HepG2 (cell line): Measurements from ENCODE around the gene NTN4. TPM values are rescaled to one million over a fixed set of nuclear protein-coding genes. Genes with fewer than 3 reads are reported as not detected.

Experiments
- BCL6 ChIP-seq: IDR thresholded peaks from 2 replicates; pipeline ENCODE4 v1.6.1; 2016; ENCODE audit warnings: missing genetic modification reagents, missing compliant biosample characterization
- CBFB ChIP-seq: sonication (generic); formaldehyde crosslinking; IDR thresholded peaks from 2 replicates; pipeline ENCODE4 v1.4.0; 2020; ENCODE audit warnings: missing genetic modification reagents
- CEBPG ChIP-seq: IDR thresholded peaks from 2 replicates; pipeline ENCODE4 v1.6.1; 2016
- FOXJ3 ChIP-seq: sonication (generic); formaldehyde crosslinking; IDR thresholded peaks from 2 replicates; pipeline ENCODE4 v1.4.0; 2020; ENCODE audit warnings: missing genetic modification reagents, mild to moderate bottlenecking, borderline replicate concordance
- GATAD2A ChIP-seq: IDR thresholded peaks from 2 replicates; pipeline ENCODE4 v1.6.1; 2016
- GFI1 ChIP-seq: sonication (generic); formaldehyde crosslinking; IDR thresholded peaks from 2 replicates; pipeline ENCODE4 v1.5.0; 2020; ENCODE audit warnings: missing genetic modification reagents, mild to moderate bottlenecking, borderline replicate concordance
- HDAC2 ChIP-seq: sonication (generic); formaldehyde crosslinking; IDR thresholded peaks from 2 replicates; pipeline ENCODE4 v1.4.0; 2020; ENCODE audit warnings: missing genetic modification reagents
- IRF2 ChIP-seq: IDR thresholded peaks from 2 replicates; pipeline ENCODE4 v1.6.1; 2018; ENCODE audit warnings: missing genetic modification reagents, missing compliant biosample characterization
- KDM1A ChIP-seq: IDR thresholded peaks from 2 replicates; pipeline ENCODE4 v1.6.1; 2016; ENCODE audit warnings: missing compliant biosample characterization
- KLF9 ChIP-seq: IDR thresholded peaks from 2 replicates; pipeline ENCODE4 v1.6.1; 2016; ENCODE audit warnings: low read depth
- MAZ ChIP-seq, 2 experiments: sonication (generic) in 1 of 2; formaldehyde crosslinking in 1 of 2; IDR thresholded peaks; 2 replicates each; pipeline versions ENCODE4 v1.5.0 to v1.6.1; 2012 to 2020; ENCODE audit warnings: low read depth in 2 of 2, mild to moderate bottlenecking in 2 of 2, borderline replicate concordance in 1 of 2, improper control_type of control experiment in 1 of 2, low read length in 1 of 2, missing genetic modification reagents in 1 of 2, moderate library complexity in 1 of 2
- MED1 ChIP-seq: sonication (generic); formaldehyde crosslinking; IDR thresholded peaks from 2 replicates; pipeline ENCODE4 v1.4.0; 2020; ENCODE audit warnings: missing genetic modification reagents
- NR2F1 ChIP-seq, 2 experiments: fragments of 450-650 bp in 1 of 2; formaldehyde crosslinking in 1 of 2; IDR thresholded peaks; 2 replicates each; pipeline versions ENCODE4 v1.5.0 to v1.6.1; 2016 to 2020; ENCODE audit warnings: mild to moderate bottlenecking in 1 of 2, missing compliant biosample characterization in 1 of 2, missing genetic modification reagents in 1 of 2, moderate library complexity in 1 of 2
- RARA ChIP-seq: IDR thresholded peaks from 2 replicates; pipeline ENCODE4 v1.6.1; 2016; ENCODE audit warnings: missing genetic modification reagents, missing compliant biosample characterization
- RERE ChIP-seq: IDR thresholded peaks from 2 replicates; pipeline ENCODE4 v1.6.1; 2016; ENCODE audit warnings: low read depth, missing genetic modification reagents, missing compliant biosample characterization
- SIX1 ChIP-seq: sonication (generic); formaldehyde crosslinking; IDR thresholded peaks from 2 replicates; pipeline ENCODE4 v1.4.0; 2020; ENCODE audit warnings: missing genetic modification reagents, borderline replicate concordance
- SKI ChIP-seq: fragments of 450-650 bp; IDR thresholded peaks from one replicate; pipeline ENCODE4 v1.6.1; 2018; ENCODE audit warnings: mild to moderate bottlenecking; ENCODE audit not compliant: partially characterized antibody
- TBX2 ChIP-seq: sonication (generic); formaldehyde crosslinking; IDR thresholded peaks from 2 replicates; pipeline ENCODE4 v1.5.0; 2020; ENCODE audit warnings: missing genetic modification reagents, mild to moderate bottlenecking, borderline replicate concordance
- ZBTB34 ChIP-seq: sonication (generic); formaldehyde crosslinking; IDR thresholded peaks from 2 replicates; pipeline ENCODE4 v1.8.0; 2022; ENCODE audit warnings: mild to moderate bottlenecking, missing genetic modification reagents
- ZFP37 ChIP-seq: sonication (generic); formaldehyde crosslinking; IDR thresholded peaks from 2 replicates; pipeline ENCODE4 v1.4.0; 2020; ENCODE audit warnings: missing genetic modification reagents, borderline replicate concordance
- ZNF644 ChIP-seq: IDR thresholded peaks from 2 replicates; pipeline ENCODE4 v1.6.1; 2016; ENCODE audit warnings: low read depth
- ZNF784 ChIP-seq: sonication (generic); formaldehyde crosslinking; IDR thresholded peaks from 2 replicates; pipeline ENCODE4 v1.5.1; 2020; ENCODE audit warnings: missing genetic modification reagents, mild to moderate bottlenecking, borderline replicate concordance
- ZNF883 ChIP-seq: sonication (generic); formaldehyde crosslinking; IDR thresholded peaks from 2 replicates; pipeline ENCODE4 v1.5.1; 2020; ENCODE audit warnings: mild to moderate bottlenecking, missing genetic modification reagents; ENCODE audit errors: not compliant biosample characterization
- polyA plus RNA-seq, 8 experiments: library from polyadenylated mRNA; depleted of rRNA in 3 of 8; stranded (reverse) in 7 of 8; unstranded in 1 of 8; fragments of >200 nt; fragmentation: Illumina TruSeq in 4 of 8; extraction: Trizol in 4 of 8; gene quantifications; 2 replicates each; pipeline versions ENCODE4 v1.2.1 to v1.2.3, GENCODE V29; 2011 to 2016; ENCODE audit warnings: low read depth in 4 of 8, missing spikeins in 1 of 8, mixed read lengths in 1 of 8; ENCODE audit not compliant: insufficient read depth in 1 of 8
- total RNA-seq, 5 experiments: library from RNA; depleted of rRNA; stranded (reverse); fragments of >200 nt; fragmentation: Illumina TruSeq; extraction: Trizol; gene quantifications; 2 replicates each; pipeline ENCODE4 v1.2.3, GENCODE V29; 2016; ENCODE audit warnings: low read depth in 1 of 5

Gene NTN4
- total and polyA plus RNA-seq, 2 of the 13 experiments (the other 11 are each of a cell fraction or from before 2014, with no cell fraction given), result 7.8 to 11.5 TPM

- TF ChIP-seq ZNF784 (CRISPR knock-in tag) (no peak), ZNF883 (CRISPR knock-in tag) (no peak), MED1 (CRISPR knock-in tag) (peak; percentile 43; the same call in 1 of the 2 replicates), RERE (CRISPR knock-in tag) (peak; percentile 40; the same call in 1 of the 2 replicates), CEBPG (CRISPR knock-in tag) (peak; percentile 89), MAZ (IDR thresholded peaks at IDR 0.05; ENCODE audit: borderline replicate concordance, low read depth, low read length) (no peak), MAZ (CRISPR knock-in tag; IDR thresholded peaks at IDR 0.05; ENCODE audit: low read depth) (0 out of 2 replicates have a peak, but pooled peaks have one; percentile 25), NR2F1 (CRISPR knock-in tag; IDR thresholded peaks at IDR 0.05) (peak; percentile 94 to 97), FOXJ3 (CRISPR knock-in tag) (peak; percentile 49; the same call in 1 of the 2 replicates), BCL6 (CRISPR knock-in tag) (peak; percentile 64; the same call in 1 of the 2 replicates), SIX1 (CRISPR knock-in tag) (peak; percentile 24; the same call in 1 of the 2 replicates), GATAD2A (peak; percentile 94), ZBTB34 (CRISPR knock-in tag) (no peak), KLF9 (CRISPR knock-in tag) (0 out of 2 replicates have a peak, but pooled peaks have one; percentile 21), GFI1 (peak; percentile 95), ZFP37 (CRISPR knock-in tag) (no peak), HDAC2 (CRISPR knock-in tag) (peak; percentile 81), CBFB (CRISPR knock-in tag) (peak; percentile 98), RARA (CRISPR knock-in tag) (peak; percentile 80), IRF2 (CRISPR knock-in tag) (peak; percentile 93), SKI (peak; percentile 31), KDM1A (CRISPR knock-in tag) (0 out of 2 replicates have a peak, but pooled peaks have one; percentile 20), TBX2 (0 out of 2 replicates have a peak, but pooled peaks have one; percentile 33), ZNF644 (CRISPR knock-in tag) (peak; percentile 71)
These were observed 5.8 kb upstream of the NTN4 start (continued) for GRCh38 chr12:95796225-95796981.
